HCEC 1CT (cell line): Measurements from ENCODE around the gene CDK6.
A peak's percentile ranks its signal among the peaks of the same experiment; 100 is the strongest.

Experiments
- DNase-seq: peaks from one replicate; pipeline ENCODE4 v3.0.0-alpha.2; 2017

CDK6 gene

DNA sequence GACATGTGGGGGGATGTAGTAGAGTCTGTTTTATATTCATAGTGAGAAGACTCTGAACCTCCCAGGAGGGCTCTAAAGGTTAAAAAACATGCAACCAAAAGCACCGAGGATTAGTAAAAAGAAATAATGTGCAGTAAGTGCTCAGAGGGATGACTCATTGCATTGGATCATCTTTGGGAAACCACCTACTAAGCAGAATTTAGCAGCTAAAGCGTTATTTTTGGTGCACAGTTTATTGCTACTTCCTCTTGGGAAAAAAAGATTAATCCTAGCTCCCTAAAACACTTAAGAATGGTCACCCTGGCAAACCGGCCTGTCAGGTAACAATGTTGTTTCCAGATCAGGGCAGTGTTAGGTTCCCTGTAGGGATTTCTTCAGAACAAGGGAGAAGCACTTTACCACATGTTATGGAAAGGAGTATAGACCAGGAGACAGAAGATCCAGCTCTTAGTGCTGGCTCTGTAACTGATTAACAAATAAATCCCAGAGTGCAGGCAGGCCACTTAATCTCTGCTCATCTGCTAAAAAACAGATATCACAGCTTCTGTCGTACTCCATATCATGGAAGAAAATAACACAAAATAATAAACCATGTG, 201.4 kb downstream of the CDK6 start:
- peak; percentile 85 for DNase-seq

DNA sequence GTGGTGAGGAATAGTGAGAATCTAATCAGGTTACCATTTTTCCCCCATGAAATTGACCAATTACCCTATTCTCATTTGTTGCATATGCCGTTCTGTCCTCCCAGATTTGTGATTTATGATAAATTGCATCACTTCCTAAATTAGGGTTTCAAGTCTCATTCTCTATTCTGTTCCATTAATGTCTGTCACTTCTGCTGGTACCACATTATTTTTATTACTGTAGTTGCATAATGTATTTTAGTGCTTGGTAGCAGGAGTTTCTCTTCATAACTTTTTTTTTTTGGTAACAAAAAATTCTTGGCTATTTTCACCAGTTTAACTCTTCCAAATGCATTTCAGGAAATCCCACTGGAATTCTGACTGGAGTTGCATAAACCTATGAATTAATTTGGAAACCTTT, 202.2 kb downstream of the CDK6 start:
- no peak for DNase-seq

DNA sequence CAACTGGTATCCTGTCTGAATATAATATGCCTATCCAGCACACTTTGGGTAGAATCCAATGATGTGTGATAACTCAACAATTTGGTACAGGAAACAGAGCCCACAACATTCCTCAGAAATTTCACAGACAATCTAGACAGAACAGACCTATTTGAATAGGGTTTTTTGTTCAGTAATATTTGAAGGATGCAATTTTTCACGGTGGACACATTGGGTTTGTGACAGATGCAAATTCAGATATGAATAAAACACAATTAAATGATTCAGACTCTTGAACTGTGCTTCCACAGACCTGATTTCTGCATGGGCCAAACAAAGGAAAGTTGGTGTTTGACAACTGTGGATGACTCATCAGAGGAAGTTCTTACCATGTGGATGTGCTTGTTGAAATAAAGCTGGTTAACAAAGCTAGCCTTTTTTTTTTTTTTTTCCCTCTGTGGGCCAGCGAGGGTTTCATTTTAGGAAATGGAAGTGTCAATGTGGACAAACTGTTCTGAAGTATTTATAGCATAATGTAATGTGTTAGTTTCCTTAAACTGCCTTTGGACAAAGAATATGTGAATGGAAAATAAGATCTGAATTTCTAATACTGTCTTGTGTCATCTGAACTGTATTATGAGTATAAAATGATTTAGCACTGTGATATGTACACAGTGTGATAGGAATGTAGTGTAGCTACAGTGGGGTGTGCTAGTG, 203.0 kb downstream of the CDK6 start:
- DNase-seq: peak; percentile 89

DNA sequence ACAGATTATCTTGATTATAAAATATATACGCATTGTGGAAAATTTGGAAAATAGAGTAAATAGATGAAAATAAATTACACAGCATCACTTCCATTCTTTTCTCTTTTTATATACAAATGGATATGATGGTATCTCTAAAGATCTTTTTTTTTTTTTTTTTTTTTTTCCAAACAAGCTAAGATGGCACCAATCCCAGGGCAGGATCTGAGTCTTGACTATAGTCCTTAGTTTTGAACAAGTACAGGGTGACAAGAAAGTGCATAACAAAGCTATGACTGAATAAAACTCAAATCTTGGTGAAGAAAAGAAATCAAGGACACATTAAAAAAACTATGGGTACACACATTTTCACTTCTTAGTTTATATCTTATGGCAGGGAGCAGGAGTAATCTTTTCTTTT, 203.6 kb downstream of the CDK6 start:
- DNase-seq: no peak

DNA sequence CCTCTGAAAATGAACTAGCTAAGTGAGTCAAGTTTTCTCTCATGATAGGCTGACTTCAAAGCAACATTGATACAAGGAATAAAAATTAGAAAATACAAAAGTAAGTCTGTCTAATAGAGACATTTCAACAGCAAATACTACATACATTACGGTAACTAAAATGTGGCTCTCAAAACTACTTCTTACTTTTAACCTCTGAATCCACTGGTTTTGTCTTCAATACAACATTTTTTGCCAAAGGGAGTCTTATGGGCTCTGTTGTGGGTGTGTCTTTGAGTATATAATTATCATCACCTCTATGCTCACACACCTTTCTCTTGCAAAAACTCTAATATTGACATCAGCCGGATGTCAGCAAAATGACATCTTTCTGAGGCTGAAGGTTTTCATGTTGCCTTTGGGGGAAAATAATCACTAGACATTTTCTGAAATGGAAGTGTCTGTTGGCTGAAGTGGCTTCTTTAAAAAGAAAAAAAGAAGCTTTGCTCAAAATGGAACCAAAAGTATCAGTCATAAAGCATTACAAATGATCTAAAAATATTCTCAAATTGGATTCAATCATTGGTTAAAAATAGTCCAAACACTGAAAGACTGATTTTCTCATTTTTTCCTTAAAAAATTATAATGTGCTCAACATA, 204.4 kb downstream of the CDK6 start:
- no peak for DNase-seq

DNA sequence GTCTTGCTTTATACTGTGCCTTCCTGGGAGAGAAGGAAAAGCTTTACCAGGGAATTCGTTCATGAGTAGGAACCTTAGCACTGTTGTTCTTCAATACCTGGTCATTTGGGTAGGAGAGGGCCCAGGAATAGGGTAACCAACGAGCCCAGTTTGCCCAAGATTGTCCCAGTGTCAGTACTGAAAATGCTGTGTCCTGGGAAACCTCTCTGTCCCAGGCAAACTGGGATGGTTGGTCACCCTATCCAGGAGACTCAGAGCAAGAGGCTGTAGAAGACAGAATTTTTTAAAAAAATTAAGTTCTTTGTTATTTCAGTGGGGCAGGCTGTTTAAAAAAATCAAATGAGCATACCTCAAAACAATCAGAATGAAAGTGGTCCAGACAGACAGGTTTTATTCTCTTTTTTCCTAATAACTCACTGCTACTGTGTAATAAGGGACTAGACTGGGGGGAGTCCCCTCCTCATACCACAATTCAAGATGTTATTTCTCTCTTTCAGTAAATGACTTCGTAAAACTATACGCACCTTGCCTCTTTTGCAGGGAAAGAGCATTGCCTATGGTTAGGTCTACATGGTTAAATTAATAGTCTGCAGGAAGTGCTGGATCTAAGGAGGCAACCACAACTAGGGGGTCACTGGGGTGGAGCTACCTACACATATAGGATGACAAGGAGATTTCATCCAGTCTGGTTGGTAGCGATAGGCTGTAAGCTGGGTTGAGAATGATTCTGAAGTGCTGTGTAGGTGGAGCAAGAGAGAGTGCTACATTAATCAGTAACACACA, 205.1 kb downstream of the CDK6 start:
- no peak for DNase-seq

DNA sequence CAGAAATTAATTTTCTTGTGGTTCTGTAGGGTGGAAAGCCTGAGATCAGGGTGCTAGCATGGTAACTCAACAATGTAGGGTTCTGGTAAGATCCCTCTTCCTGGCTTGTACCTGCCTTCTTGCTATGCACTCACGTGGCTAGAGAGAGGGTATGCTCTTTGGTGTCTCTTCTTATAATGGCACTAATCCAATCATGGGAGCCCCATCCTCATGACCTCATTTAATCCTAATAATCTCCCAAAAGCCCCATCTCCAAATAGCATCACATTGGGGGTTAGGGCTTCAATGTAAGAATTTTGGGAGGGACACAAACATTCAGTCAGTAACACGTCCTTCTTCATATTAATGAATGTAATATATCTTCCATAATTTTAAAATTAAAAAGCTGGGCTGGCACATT, 206.6 kb downstream of the CDK6 start:
- DNase-seq: no peak

DNA sequence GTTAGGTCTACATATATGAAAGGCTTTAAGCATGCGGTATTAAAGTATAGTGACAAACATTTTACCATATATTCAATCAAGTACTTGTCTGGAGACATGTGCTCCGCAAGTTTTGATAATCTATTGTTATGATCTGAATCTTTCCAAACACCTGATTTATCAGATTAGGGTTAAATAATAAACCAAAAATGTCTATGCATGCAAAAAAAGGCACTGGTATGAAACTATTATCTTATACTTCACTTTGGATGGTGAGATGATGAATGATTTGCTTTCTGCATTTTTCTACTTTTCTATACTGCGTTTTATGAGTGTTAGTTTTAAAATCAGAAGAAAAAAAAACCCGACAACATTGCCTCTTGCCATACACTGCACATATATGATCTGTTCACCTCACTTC, 208.4 kb downstream of the CDK6 start:
- DNase-seq: no peak

DNA sequence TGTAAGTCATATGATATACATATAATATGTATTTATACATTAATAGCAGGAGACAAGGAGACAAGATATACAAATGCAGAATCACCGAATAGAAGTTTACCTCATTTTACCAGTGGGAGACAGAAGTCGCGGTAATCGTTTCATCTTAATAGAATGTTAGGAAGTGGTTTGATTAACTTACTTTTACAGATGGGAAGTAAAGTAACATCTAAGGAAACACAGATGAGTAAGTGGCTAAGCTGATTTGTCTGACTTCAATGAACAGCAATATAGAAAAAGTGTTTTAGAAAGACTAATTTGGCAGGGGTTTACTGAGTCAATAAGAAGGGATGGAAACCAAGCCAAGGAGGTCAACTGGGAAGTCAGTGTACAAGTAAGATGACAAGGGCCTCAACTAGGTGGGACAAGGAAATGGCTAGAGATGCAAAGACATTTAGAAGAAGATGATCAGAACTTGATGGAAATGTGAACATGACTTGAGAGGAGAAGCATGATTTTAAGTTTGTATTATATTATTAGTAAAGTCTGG, 210.0 kb downstream of the CDK6 start:
- DNase-seq: no peak

DNA sequence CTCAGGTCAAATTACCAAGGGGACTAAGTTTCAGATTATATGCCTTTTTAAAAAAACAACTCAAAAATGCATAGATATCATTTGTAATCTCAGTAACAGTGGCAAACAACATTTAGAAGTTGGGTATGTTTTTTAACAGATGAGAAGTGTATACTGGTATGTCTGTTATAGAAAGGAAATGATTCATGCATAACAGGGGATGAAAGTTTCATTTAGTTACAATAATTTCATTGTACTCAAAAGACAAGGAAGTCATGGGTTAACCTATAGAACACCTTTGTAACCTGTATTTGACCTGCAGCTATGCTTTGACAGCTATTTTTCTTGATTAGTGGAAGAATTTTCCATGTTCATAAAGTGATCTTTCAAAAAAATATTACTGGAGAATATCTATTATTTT, 210.8 kb downstream of the CDK6 start:
- DNase-seq: peak; percentile 55

DNA sequence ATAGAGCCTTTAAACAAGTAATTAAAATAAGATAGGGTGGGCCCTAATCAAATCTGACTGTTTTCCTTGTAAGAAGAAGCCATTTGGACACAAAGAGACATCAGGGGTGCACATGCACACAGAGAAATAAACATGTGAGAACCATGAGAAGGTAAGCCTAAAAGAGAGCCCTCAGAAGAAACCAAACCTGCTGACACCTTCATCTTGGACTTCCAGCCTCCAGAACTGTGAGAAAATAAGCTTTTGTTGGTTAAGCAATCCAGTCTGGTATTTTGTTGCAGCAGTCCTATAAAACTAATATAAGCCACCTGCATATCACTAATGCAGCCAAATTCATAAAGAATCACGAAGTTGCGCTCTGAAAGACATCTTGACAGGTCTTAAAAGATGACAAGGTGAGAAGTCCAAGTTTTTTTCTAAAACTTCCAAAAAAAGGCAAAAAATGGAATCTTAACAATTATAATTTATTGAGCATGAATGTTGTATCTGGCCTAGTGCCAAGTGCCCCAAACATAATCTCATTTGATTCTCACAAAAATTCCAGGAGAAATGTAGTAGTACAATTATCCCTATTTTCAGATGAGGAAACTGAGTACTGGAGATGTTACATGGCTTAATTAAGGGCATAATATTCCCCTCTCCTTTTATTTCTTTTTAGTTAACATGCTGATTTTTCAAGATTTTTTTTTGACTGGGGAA, 211.9 kb downstream of the CDK6 start:
- DNase-seq: no peak

DNA sequence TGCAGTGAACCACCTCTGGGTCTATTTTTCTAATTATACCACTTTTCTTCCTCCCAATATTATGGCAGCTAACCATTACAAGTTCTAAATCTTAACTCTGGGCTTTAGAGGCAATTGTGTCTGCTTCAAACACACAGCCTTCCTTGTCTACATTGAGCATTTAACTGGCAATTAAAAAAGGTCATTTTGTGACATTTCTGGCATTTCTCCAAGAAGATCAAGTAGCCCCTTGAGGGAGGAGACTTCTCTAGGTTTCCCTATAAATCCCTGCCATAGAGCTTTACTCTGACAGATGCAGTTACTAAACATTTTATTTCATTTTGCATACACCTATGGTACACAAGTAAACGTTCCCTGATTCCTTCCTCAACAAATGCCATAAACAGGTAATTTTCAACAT, 212.8 kb downstream of the CDK6 start:
- no peak for DNase-seq

DNA sequence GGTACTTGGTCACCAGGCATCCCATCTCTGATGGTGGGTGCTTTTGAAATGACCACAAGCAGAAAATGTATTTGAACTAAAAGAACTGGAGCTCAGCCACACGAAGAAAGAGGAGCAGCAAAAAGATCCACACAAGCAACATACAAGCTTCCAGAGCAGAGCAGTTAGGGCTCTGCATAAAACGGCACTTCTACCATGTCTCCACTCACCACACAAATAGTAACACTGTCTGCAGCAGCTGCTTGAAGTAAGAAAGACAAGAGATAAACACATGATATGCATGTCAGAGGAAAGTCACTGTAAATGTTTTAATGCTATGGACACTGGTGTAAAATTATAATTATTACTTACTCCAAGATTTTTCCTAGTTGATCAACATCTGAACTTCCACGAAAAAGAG, 213.7 kb downstream of the CDK6 start:
- no peak for DNase-seq

DNA sequence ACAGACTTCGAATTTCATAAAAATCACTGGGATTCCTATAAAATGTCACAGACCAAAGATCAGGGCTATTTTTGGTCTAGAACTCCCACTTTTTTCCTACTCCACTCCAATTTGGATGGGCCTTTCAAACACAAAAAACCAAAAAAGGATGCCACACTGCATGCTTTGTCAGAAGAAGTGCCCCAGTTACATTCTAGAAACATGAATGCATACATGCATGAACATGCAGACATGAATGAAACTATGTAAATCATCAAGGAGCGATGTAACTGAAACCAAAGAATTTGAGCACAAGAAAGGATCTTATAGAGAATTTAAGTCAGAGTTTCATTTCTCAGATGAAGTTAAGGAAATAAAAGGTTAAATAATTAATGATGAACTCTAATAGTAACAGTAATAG, 214.3 kb downstream of the CDK6 start:
- DNase-seq: no peak

DNA sequence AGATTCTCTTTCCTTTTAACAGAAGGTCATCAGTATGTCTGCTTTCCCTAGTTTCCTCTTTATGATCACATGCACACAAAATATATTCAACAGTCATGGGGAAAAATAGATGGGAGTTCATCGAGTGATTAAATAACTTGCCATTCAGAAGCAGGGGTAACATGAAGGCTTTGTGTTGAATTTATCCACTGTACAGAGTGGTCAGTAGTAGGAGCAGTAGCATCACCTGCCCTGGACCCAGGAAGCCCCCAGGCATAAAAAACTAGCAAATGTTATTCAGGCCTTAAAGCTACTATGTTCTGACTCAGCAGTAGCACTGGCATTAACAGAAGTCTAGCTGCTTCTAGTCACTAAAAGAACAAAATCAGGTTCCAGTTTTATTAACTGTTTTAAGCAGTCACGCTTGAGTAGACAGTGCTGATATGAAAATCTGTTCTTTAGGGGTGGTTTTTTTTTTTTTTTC, 214.8 kb downstream of the CDK6 start:
- DNase-seq: no peak

DNA sequence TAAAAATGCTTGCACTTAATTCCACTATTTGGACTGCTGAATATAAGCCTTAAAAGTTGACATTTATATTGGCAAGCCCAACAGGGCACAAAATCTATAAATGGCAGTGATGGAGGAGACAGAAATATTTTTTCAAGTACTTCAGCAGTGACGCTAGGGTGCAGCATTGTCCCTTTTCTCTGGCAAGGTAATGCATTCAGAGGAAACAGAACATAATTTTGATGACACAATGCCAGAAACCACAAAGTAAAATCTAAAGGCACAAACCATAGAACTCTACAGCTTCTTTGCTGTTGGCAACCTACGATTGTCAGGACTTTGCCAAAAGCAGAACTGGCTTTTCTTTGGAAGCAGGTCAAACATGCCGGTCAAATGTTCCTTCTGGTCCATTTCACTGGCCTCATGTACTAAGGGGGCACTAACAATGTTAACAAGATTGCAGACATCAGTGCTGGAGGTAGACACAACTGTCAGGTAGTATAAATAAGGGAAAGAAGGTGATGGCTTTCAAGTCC, 215.3 kb downstream of the CDK6 start:
- peak; percentile 86 for DNase-seq

DNA sequence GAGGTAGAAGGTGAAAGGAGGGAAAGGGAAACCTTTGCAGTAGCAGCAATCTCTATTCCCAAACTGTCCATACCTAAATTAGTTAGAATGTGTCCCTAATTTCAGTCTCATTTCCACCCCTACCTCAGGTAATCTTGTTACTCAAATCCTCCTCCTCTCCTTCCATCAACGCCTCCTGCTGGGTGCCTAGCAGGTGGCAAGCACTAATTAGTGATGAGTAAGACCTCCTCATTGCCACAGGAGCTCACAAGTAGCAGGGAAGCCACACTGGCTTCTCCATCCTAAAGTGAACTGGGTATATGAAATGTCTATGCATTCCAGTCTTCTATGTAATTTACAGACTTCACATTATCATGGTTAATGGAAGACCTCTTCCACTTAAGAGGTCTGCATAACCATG, 220.5 kb downstream of the CDK6 start:
- no peak for DNase-seq

DNA sequence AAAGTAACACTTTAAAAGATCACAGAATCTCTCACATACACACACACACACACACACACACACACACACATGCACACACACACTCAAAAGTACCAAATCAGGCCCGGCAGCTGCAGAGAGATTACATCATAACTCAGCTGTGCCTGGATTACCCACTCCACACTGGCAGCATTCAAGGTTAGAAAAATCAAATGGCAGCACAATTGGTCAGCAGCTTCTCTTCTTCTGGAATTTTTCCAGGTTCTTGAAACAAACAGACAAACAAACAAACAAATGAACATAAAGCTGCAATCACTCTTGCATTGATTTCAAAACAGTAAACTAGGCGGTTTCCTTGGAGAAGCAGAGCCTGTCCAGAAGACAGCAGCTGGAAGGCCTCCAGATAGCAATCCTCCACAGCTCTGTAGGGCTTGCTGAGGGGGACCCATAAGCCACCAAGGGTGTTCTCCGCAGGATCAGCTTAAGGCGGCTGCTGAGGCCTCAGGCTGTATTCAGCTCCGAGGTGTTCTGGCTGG, 221.7 kb downstream of the CDK6 start:
- DNase-seq: peak; percentile 26

DNA sequence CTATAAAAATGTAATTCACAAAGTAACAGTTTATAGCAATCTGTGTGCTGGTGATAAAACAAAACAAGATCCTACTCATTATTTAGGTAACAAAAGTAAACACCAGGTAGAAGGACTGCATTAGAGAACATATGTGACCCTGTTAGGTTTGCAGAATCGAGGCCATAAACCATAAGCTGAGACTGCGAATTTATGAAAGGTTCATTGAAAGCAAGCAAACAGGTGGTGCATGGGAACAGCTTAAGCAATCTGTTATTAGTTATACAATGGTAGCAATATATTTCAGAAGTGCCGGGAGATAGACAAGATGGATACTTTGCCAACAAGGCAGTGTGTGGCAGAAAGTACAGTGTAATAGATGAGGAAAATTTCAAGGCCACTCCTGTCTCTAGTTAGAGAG, 222.7 kb downstream of the CDK6 start:
- no peak for DNase-seq

DNA sequence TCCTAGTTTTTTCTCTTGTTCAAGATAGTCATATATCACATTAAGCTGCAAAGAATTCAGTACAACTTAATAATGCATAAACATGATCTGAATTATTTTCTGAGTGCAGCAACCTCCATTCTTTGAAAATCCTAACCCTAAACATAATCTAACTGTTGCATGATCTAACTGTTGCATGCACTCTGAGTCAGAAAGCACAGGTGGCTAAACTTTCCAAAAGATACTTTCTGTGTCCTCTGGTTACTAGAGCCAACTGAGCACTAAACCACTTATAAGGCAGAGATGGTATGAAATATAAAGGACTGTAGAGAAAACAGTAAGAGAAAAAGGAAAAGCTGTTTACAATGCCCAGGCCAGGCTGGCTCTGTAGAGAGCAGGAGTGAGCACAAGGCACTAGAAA, 223.2 kb downstream of the CDK6 start:
- no peak for DNase-seq

DNA sequence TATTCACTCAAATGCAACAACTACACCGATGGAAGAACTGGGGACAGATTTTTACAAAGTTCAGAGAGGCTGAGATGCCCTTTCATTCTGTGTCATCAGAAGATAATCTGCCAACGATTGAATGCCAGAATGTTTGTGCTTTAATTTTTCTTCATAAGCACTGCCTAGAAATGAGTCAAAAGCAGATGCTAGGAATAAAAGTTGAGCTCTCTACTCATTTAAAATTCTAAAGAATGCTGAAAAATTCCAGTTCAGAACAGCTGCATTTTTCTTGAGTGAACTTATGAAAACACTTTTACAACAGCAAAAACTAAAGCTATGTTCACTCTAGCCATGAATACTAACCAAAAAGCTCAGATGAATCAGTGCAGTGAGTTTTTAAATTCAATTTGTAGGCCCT, 223.9 kb downstream of the CDK6 start:
- DNase-seq: peak; percentile 46

DNA sequence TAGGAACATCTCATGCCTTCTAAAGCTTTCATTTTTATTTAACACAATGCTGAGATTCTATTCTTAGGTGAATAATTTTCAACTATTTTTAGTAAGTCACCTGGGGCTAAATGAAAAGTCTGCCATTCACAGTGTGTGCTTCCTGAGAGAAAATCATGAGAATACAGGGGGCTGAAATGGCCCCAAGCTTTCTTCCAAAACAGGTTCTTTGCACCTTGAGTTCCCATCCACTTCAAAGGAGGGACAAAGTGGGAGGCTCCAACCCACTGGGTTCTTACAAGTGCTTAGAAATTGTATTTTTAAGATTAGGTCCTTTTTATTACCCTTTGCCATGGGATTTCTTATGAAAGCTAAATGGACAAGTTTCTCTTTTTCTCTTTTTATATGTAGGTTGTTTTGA, 224.6 kb downstream of the CDK6 start:
- DNase-seq: no peak
